HG03196 (cell line): ENCODE measurements around the gene PRAC1.

Experiments used
- ATAC-seq: cut with Tn5 transposase; IDR thresholded peaks from one replicate; pipeline ENCODE4 v1.9.1; 2021; ENCODE audit not compliant: unreplicated experiment

PRAC1 gene

GRCh38 chr17:48747445-48748363 is 25.4 kb upstream of the PRAC1 start:
- no peak for ATAC-seq

- no peak for ATAC-seq
These were observed 24.7 kb upstream of the PRAC1 start for GRCh38 chr17:48746916-48747444.

GRCh38 chr17:48745381-48746275 is 23.3 kb upstream of the PRAC1 start:
- ATAC-seq = no peak

GRCh38 chr17:48740537-48740936 is 18.2 kb upstream of the PRAC1 start:
- no peak for ATAC-seq

GRCh38 chr17:48738803-48739526 is 16.6 kb upstream of the PRAC1 start:
- no peak for ATAC-seq

GRCh38 chr17:48738424-48738802 is 16.1 kb upstream of the PRAC1 start:
- no peak for ATAC-seq

- ATAC-seq = no peak
These were observed 15.2 kb upstream of the PRAC1 start for GRCh38 chr17:48737330-48738043.

GRCh38 chr17:48735062-48735351 is 12.7 kb upstream of the PRAC1 start:
- ATAC-seq = no peak

- ATAC-seq = no peak
These were observed 12.2 kb upstream of the PRAC1 start for GRCh38 chr17:48734333-48735061.

- no peak for ATAC-seq
These were observed 11.5 kb upstream of the PRAC1 start for GRCh38 chr17:48733632-48734328.

GRCh38 chr17:48732688-48733629 is 10.6 kb upstream of the PRAC1 start:
- ATAC-seq = no peak

GRCh38 chr17:48731355-48731754 is 9.0 kb upstream of the PRAC1 start:
- ATAC-seq = no peak

- ATAC-seq = no peak
These were observed 7.9 kb upstream of the PRAC1 start for GRCh38 chr17:48730240-48730550.

GRCh38 chr17:48729335-48730239 is 7.3 kb upstream of the PRAC1 start:
- ATAC-seq = no peak

GRCh38 chr17:48728232-48729231 is 6.2 kb upstream of the PRAC1 start, which contains the start of gene HOXB13:
HOXB13 (minus strand) TSS chr17:48728750; CDS start chr17:48728593, 157 bp downstream.
- no peak for ATAC-seq
